ENCODE measurements around the gene ECI1. TPM values are rescaled to one million over a fixed set of nuclear protein-coding genes. Genes with fewer than 3 reads are reported as not detected.

The ECI1 gene
- total RNA-seq, 2 donors from 2014 or later, result 75.8 to 94.7 TPM

- Mint-ChIP-seq H3K27ac (no peak overlapping the region), H3K9me3 (no peaks in the 10 kb centered on the region), H3K27me3 (ENCODE audit: insufficient read depth) (peaks cover 21% of the 10 kb centered on the region), H3K4me3 (no peak overlapping the region), H3K36me3 (ENCODE audit: low read depth) (peaks cover 15% of the 10 kb centered on the region), H3K4me1 (no peaks in the 10 kb centered on the region)
- no peak overlapping the region for H3K27ac ChIP-seq (ENCODE audit: low read depth, low read length)
- no peak overlapping the region for H3K9ac ChIP-seq (ENCODE audit: extremely low read depth, low read length, poor library complexity, severe bottlenecking)
- no peak for DNase-seq
- H3K4me3 ChIP-seq (ENCODE audit: low read length), result no peak overlapping the region
- peaks cover 20% of the 10 kb centered on the region for H3K36me3 ChIP-seq (ENCODE audit: control insufficient read depth, insufficient read depth, low read length)
- no peaks in the 10 kb centered on the region for H3K4me1 ChIP-seq (ENCODE audit: control insufficient read depth, insufficient read depth, low read length)
- WGBS, 2 experiments (ENCODE audit: insufficient coverage in 1 of 2, insufficient read length in 1 of 2), result 96 to 97% methylated on average over 22 to 28 of the region's 28 CpGs
- TF ChIP-seq, protein P1, sequence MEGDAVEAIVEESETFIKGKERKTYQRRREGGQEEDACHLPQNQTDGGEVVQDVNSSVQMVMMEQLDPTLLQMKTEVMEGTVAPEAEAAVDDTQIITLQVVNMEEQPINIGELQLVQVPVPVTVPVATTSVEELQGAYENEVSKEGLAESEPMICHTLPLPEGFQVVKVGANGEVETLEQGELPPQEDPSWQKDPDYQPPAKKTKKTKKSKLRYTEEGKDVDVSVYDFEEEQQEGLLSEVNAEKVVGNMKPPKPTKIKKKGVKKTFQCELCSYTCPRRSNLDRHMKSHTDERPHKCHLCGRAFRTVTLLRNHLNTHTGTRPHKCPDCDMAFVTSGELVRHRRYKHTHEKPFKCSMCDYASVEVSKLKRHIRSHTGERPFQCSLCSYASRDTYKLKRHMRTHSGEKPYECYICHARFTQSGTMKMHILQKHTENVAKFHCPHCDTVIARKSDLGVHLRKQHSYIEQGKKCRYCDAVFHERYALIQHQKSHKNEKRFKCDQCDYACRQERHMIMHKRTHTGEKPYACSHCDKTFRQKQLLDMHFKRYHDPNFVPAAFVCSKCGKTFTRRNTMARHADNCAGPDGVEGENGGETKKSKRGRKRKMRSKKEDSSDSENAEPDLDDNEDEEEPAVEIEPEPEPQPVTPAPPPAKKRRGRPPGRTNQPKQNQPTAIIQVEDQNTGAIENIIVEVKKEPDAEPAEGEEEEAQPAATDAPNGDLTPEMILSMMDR (conservative IDR thresholded peaks at IDR 0.05), result no peak
- H3K27me3 ChIP-seq (ENCODE audit: control insufficient read depth, insufficient read depth, low read length, poor library complexity, severe bottlenecking), result peaks cover 23% of the 10 kb centered on the region
- no peaks in the 10 kb centered on the region for H3K9me3 ChIP-seq (ENCODE audit: control insufficient read depth, low read length)
These were observed 18.2 kb downstream of the ECI1 start for GRCh38 chr16:2233046-2233775.

GRCh38 chr16:2232094-2232990 is 19.0 kb downstream of the ECI1 start:
- H3K9me3 Mint-ChIP-seq, result no peaks in the 10 kb centered on the region
- H3K4me1 Mint-ChIP-seq, result no peaks in the 10 kb centered on the region
- H3K4me3 ChIP-seq (ENCODE audit: low read length), result no peak overlapping the region
- no peak for DNase-seq
- H3K36me3 Mint-ChIP-seq (ENCODE audit: low read depth), result peaks cover 18% of the 10 kb centered on the region
- H3K4me1 ChIP-seq (ENCODE audit: control insufficient read depth, insufficient read depth, low read length), result no peaks in the 10 kb centered on the region
- H3K27ac ChIP-seq (ENCODE audit: low read depth, low read length), result no peak overlapping the region
- no peaks in the 10 kb centered on the region for H3K9me3 ChIP-seq (ENCODE audit: control insufficient read depth, low read length)
- no peak overlapping the region for H3K4me3 Mint-ChIP-seq
- TF ChIP-seq, protein P1 (conservative IDR thresholded peaks at IDR 0.05), result no peak
- 93 to 94% methylated on average over 29 to 41 of the region's 41 CpGs for WGBS, 2 experiments (ENCODE audit: insufficient coverage in 1 of 2, insufficient read length in 1 of 2)
- H3K36me3 ChIP-seq (ENCODE audit: control insufficient read depth, insufficient read depth, low read length), result peaks cover 20% of the 10 kb centered on the region
- H3K9ac ChIP-seq (ENCODE audit: extremely low read depth, low read length, poor library complexity, severe bottlenecking), result no peak overlapping the region
- no peak overlapping the region for H3K27ac Mint-ChIP-seq
- peaks cover 15% of the 10 kb centered on the region for H3K27me3 Mint-ChIP-seq (ENCODE audit: insufficient read depth)
- peaks cover 14% of the 10 kb centered on the region for H3K27me3 ChIP-seq (ENCODE audit: control insufficient read depth, insufficient read depth, low read length, poor library complexity, severe bottlenecking)

GRCh38 chr16:2231016-2231931 is 20.1 kb downstream of the ECI1 start:
- DNase-seq, result no peak
- no peak overlapping the region for H3K9ac ChIP-seq (ENCODE audit: extremely low read depth, low read length, poor library complexity, severe bottlenecking)
- H3K9me3 ChIP-seq (ENCODE audit: control insufficient read depth, low read length), result no peaks in the 10 kb centered on the region
- H3K27me3 Mint-ChIP-seq (ENCODE audit: insufficient read depth), result peaks cover 7% of the 10 kb centered on the region
- peaks cover 4% of the 10 kb centered on the region for H3K27me3 ChIP-seq (ENCODE audit: control insufficient read depth, insufficient read depth, low read length, poor library complexity, severe bottlenecking)
- peaks cover 30% of the 10 kb centered on the region for H3K36me3 ChIP-seq (ENCODE audit: control insufficient read depth, insufficient read depth, low read length)
- H3K4me3 ChIP-seq (ENCODE audit: low read length), result no peak overlapping the region
- TF ChIP-seq, protein P1 (conservative IDR thresholded peaks at IDR 0.05), result no peak
- no peak overlapping the region for H3K4me3 Mint-ChIP-seq
- no peaks in the 10 kb centered on the region for H3K9me3 Mint-ChIP-seq
- no peak overlapping the region for H3K27ac ChIP-seq (ENCODE audit: low read depth, low read length)
- H3K36me3 Mint-ChIP-seq (ENCODE audit: low read depth), result peaks cover 18% of the 10 kb centered on the region
- no peaks in the 10 kb centered on the region for H3K4me1 ChIP-seq (ENCODE audit: control insufficient read depth, insufficient read depth, low read length)
- no peak overlapping the region for H3K27ac Mint-ChIP-seq
- no peaks in the 10 kb centered on the region for H3K4me1 Mint-ChIP-seq
- 94 to 98% methylated on average over 24 to 29 of the region's 29 CpGs for WGBS, 2 experiments (ENCODE audit: insufficient coverage in 1 of 2, insufficient read length in 1 of 2)

All from endodermal cell (in vitro differentiated cells).